Measurements from ENCODE around the gene TRAK1.

TRAK1 gene

GRCh38 chr3:42079701-42080452, 11.3 kb upstream of the TRAK1 start:
- Mint-ChIP-seq H3K27me3 (no peaks in the 10 kb centered on the region), H3K4me3 (peak overlapping the region; percentile 38), H3K36me3 (ENCODE audit: low read depth) (peaks cover 3% of the 10 kb centered on the region), H3K9me3 (no peaks in the 10 kb centered on the region), H3K27ac (peak overlapping the region; percentile 90), H3K4me1 (ENCODE audit: low read depth) (peaks cover 68% of the 10 kb centered on the region)

GRCh38 chr3:42080453-42080872, 10.7 kb upstream of the TRAK1 start:
- Mint-ChIP-seq H3K4me1 (ENCODE audit: low read depth) (peaks cover 74% of the 10 kb centered on the region), H3K4me3 (peak overlapping the region; percentile 69), H3K36me3 (ENCODE audit: low read depth) (peaks cover 3% of the 10 kb centered on the region), H3K27ac (peak overlapping the region; percentile 90), H3K27me3 (no peaks in the 10 kb centered on the region), H3K9me3 (no peaks in the 10 kb centered on the region)

GRCh38 chr3:42081838-42082473, 9.2 kb upstream of the TRAK1 start:
- H3K27ac Mint-ChIP-seq, result peak overlapping the region; percentile 89
- H3K4me3 Mint-ChIP-seq, result peak overlapping the region; percentile 63
- H3K27me3 Mint-ChIP-seq, result no peaks in the 10 kb centered on the region
- peaks cover 88% of the 10 kb centered on the region for H3K4me1 Mint-ChIP-seq (ENCODE audit: low read depth)
- H3K36me3 Mint-ChIP-seq (ENCODE audit: low read depth), result peaks cover 5% of the 10 kb centered on the region
- H3K9me3 Mint-ChIP-seq, result no peaks in the 10 kb centered on the region

- no peak overlapping the region for H3K4me3 Mint-ChIP-seq
- no peaks in the 10 kb centered on the region for H3K27me3 Mint-ChIP-seq
- H3K36me3 Mint-ChIP-seq (ENCODE audit: low read depth), result peaks cover 20% of the 10 kb centered on the region
- H3K4me1 Mint-ChIP-seq (ENCODE audit: low read depth), result peaks cover 83% of the 10 kb centered on the region
- no peaks in the 10 kb centered on the region for H3K9me3 Mint-ChIP-seq
- H3K27ac Mint-ChIP-seq, result no peak overlapping the region
These were observed 6.6 kb upstream of the TRAK1 start for GRCh38 chr3:42084586-42084985.

- Mint-ChIP-seq H3K9me3 (no peaks in the 10 kb centered on the region), H3K27ac (peak overlapping the region; percentile 92), H3K27me3 (no peaks in the 10 kb centered on the region), H3K4me1 (ENCODE audit: low read depth) (peaks cover 83% of the 10 kb centered on the region), H3K4me3 (peak overlapping the region; percentile 33), H3K36me3 (ENCODE audit: low read depth) (peaks cover 32% of the 10 kb centered on the region)
These were observed 5.3 kb upstream of the TRAK1 start for GRCh38 chr3:42085641-42086376.

- peaks cover 87% of the 10 kb centered on the region for H3K4me1 Mint-ChIP-seq (ENCODE audit: low read depth)
- no peak overlapping the region for H3K4me3 Mint-ChIP-seq
- H3K36me3 Mint-ChIP-seq (ENCODE audit: low read depth), result peaks cover 50% of the 10 kb centered on the region
- H3K9me3 Mint-ChIP-seq, result peaks cover 4% of the 10 kb centered on the region
- no peaks in the 10 kb centered on the region for H3K27me3 Mint-ChIP-seq
- peak overlapping the region; percentile 52 for H3K27ac Mint-ChIP-seq
These were observed 2.2 kb upstream of the TRAK1 start for GRCh38 chr3:42088803-42089530.

- Mint-ChIP-seq H3K4me1 (ENCODE audit: low read depth) (peaks cover 87% of the 10 kb centered on the region), H3K4me3 (peak overlapping the region; percentile 32), H3K9me3 (peaks cover 4% of the 10 kb centered on the region), H3K36me3 (ENCODE audit: low read depth) (peaks cover 62% of the 10 kb centered on the region), H3K27ac (peak overlapping the region; percentile 85), H3K27me3 (no peaks in the 10 kb centered on the region)
These were observed 849 bp downstream of the TRAK1 start for GRCh38 chr3:42092006-42092405.

- Mint-ChIP-seq H3K4me3 (peak overlapping the region; percentile 28), H3K27me3 (no peaks in the 10 kb centered on the region), H3K36me3 (ENCODE audit: low read depth) (peaks cover 52% of the 10 kb centered on the region), H3K27ac (peak overlapping the region; percentile 85), H3K4me1 (ENCODE audit: low read depth) (peaks cover 95% of the 10 kb centered on the region), H3K9me3 (peaks cover 4% of the 10 kb centered on the region)
These were observed 3.0 kb downstream of the TRAK1 start for GRCh38 chr3:42094128-42094527.

GRCh38 chr3:42094691-42095391, 3.7 kb downstream of the TRAK1 start:
- peak overlapping the region; percentile 85 for H3K27ac Mint-ChIP-seq

GRCh38 chr3:42095540-42095939, 4.4 kb downstream of the TRAK1 start:
- H3K9me3 Mint-ChIP-seq, result peaks cover 4% of the 10 kb centered on the region
- peaks cover 39% of the 10 kb centered on the region for H3K36me3 Mint-ChIP-seq (ENCODE audit: low read depth)
- H3K27me3 Mint-ChIP-seq, result no peaks in the 10 kb centered on the region
- no peak overlapping the region for H3K27ac Mint-ChIP-seq
- H3K4me3 Mint-ChIP-seq, result no peak overlapping the region
- H3K4me1 Mint-ChIP-seq (ENCODE audit: low read depth), result peaks cover 90% of the 10 kb centered on the region

More at GRCh38 chr3:42094691-42095391, 3.7 kb downstream of the TRAK1 start:
- Mint-ChIP-seq H3K27me3 (no peaks in the 10 kb centered on the region), H3K36me3 (ENCODE audit: low read depth) (peaks cover 45% of the 10 kb centered on the region), H3K4me1 (ENCODE audit: low read depth) (peaks cover 95% of the 10 kb centered on the region), H3K9me3 (peaks cover 4% of the 10 kb centered on the region), H3K4me3 (no peak overlapping the region)

GRCh38 chr3:42096796-42097565, 5.8 kb downstream of the TRAK1 start:
- Mint-ChIP-seq H3K27me3 (no peaks in the 10 kb centered on the region), H3K9me3 (peaks cover 3% of the 10 kb centered on the region), H3K4me3 (no peak overlapping the region), H3K36me3 (ENCODE audit: low read depth) (peaks cover 25% of the 10 kb centered on the region), H3K4me1 (ENCODE audit: low read depth) (peaks cover 75% of the 10 kb centered on the region), H3K27ac (peak overlapping the region; percentile 42)

GRCh38 chr3:42097566-42097946, 6.4 kb downstream of the TRAK1 start:
- H3K4me3 Mint-ChIP-seq, result no peak overlapping the region
- peak overlapping the region; percentile 59 for H3K27ac Mint-ChIP-seq
- H3K9me3 Mint-ChIP-seq, result no peaks in the 10 kb centered on the region
- H3K27me3 Mint-ChIP-seq, result no peaks in the 10 kb centered on the region
- H3K36me3 Mint-ChIP-seq (ENCODE audit: low read depth), result peaks cover 19% of the 10 kb centered on the region
- H3K4me1 Mint-ChIP-seq (ENCODE audit: low read depth), result peaks cover 72% of the 10 kb centered on the region

GRCh38 chr3:42098171-42098570, 7.0 kb downstream of the TRAK1 start:
- Mint-ChIP-seq H3K9me3 (no peaks in the 10 kb centered on the region), H3K4me1 (ENCODE audit: low read depth) (peaks cover 70% of the 10 kb centered on the region), H3K27me3 (no peaks in the 10 kb centered on the region), H3K4me3 (no peak overlapping the region), H3K36me3 (ENCODE audit: low read depth) (peaks cover 21% of the 10 kb centered on the region), H3K27ac (peak overlapping the region; percentile 68)

Measured in stimulated activated naive CD8-positive, alpha-beta T cell treated with anti-CD3 and anti-CD28 coated beads, Interleukin-15, Interleukin-2, amounts not matched to agents 100 ng/mL and 50 ng/mL, for 24 hours (primary cell).